ENCODE results near the gene PLPP2. TPM values are rescaled to one million over a fixed set of nuclear protein-coding genes. Genes with fewer than 3 reads are reported as not detected.
"Not testable (repeated sequence)": the region's sequence is repeated elsewhere in the genome, so short reads cannot be mapped to it uniquely, and the experiment has no call there.

The PLPP2 gene
- total RNA-seq, 1 donor from 2014 or later = 26.2 TPM

- Mint-ChIP-seq H3K36me3 (ENCODE audit: low read depth, unreplicated experiment) (no peaks in the 10 kb centered on the region), H3K4me1 (ENCODE audit: unreplicated experiment) (peaks cover under 1% of the 10 kb centered on the region), H3K9me3 (ENCODE audit: unreplicated experiment) (no peaks in the 10 kb centered on the region), H3K4me3 (ENCODE audit: unreplicated experiment) (no peak overlapping the region), H3K27ac (ENCODE audit: unreplicated experiment) (no peak overlapping the region), H3K27me3 (ENCODE audit: unreplicated experiment) (no peaks in the 10 kb centered on the region)
- no peak for TF ChIP-seq CTCF (IDR thresholded peaks at IDR 0.05; ENCODE audit: unreplicated experiment)
- no peak for DNase-seq (ENCODE audit: low spot score)
Measured at GRCh38 chr19:271856-272255, 19.3 kb downstream of the PLPP2 start.

- H3K4me3 Mint-ChIP-seq (ENCODE audit: unreplicated experiment); H3K36me3 Mint-ChIP-seq (ENCODE audit: low read depth, unreplicated experiment); DNase-seq (ENCODE audit: low spot score); H3K4me1 Mint-ChIP-seq (ENCODE audit: unreplicated experiment); H3K27ac Mint-ChIP-seq (ENCODE audit: unreplicated experiment); H3K9me3 Mint-ChIP-seq (ENCODE audit: unreplicated experiment); H3K27me3 Mint-ChIP-seq (ENCODE audit: unreplicated experiment): not testable (repeated sequence)
Measured at GRCh38 chr19:270766-271318, 20.4 kb downstream of the PLPP2 start.

GRCh38 chr19:269241-269640, 22.0 kb downstream of the PLPP2 start:
- H3K36me3 Mint-ChIP-seq (ENCODE audit: low read depth, unreplicated experiment) = no peaks in the 10 kb centered on the region
- no peak overlapping the region for H3K4me3 Mint-ChIP-seq (ENCODE audit: unreplicated experiment)
- H3K4me1 Mint-ChIP-seq (ENCODE audit: unreplicated experiment) = peaks cover 3% of the 10 kb centered on the region
- H3K27me3 Mint-ChIP-seq (ENCODE audit: unreplicated experiment) = no peaks in the 10 kb centered on the region
- no peak for DNase-seq (ENCODE audit: low spot score)
- H3K9me3 Mint-ChIP-seq (ENCODE audit: unreplicated experiment) = no peaks in the 10 kb centered on the region
- no peak for TF ChIP-seq CTCF (IDR thresholded peaks at IDR 0.05; ENCODE audit: unreplicated experiment)
- no peak overlapping the region for H3K27ac Mint-ChIP-seq (ENCODE audit: unreplicated experiment)

- H3K9me3 Mint-ChIP-seq (ENCODE audit: unreplicated experiment) = no peaks in the 10 kb centered on the region
- H3K4me1 Mint-ChIP-seq (ENCODE audit: unreplicated experiment) = peaks cover 3% of the 10 kb centered on the region
- no peak overlapping the region for H3K27ac Mint-ChIP-seq (ENCODE audit: unreplicated experiment)
- peaks cover 1% of the 10 kb centered on the region for H3K27me3 Mint-ChIP-seq (ENCODE audit: unreplicated experiment)
- H3K36me3 Mint-ChIP-seq (ENCODE audit: low read depth, unreplicated experiment) = no peaks in the 10 kb centered on the region
- TF ChIP-seq CTCF (IDR thresholded peaks at IDR 0.05; ENCODE audit: unreplicated experiment) = no peak
- DNase-seq (ENCODE audit: low spot score) = no peak
- no peak overlapping the region for H3K4me3 Mint-ChIP-seq (ENCODE audit: unreplicated experiment)
Measured at GRCh38 chr19:262125-262524, 29.1 kb downstream of the PLPP2 start.

- not testable (repeated sequence) for H3K4me3 Mint-ChIP-seq (ENCODE audit: unreplicated experiment); H3K9me3 Mint-ChIP-seq (ENCODE audit: unreplicated experiment); H3K36me3 Mint-ChIP-seq (ENCODE audit: low read depth, unreplicated experiment); H3K27me3 Mint-ChIP-seq (ENCODE audit: unreplicated experiment); DNase-seq (ENCODE audit: low spot score); H3K4me1 Mint-ChIP-seq (ENCODE audit: unreplicated experiment); H3K27ac Mint-ChIP-seq (ENCODE audit: unreplicated experiment)
Measured at GRCh38 chr19:256804-257203, 34.4 kb downstream of the PLPP2 start.

- DNase-seq (ENCODE audit: low spot score); H3K4me3 Mint-ChIP-seq (ENCODE audit: unreplicated experiment); H3K4me1 Mint-ChIP-seq (ENCODE audit: unreplicated experiment); H3K36me3 Mint-ChIP-seq (ENCODE audit: low read depth, unreplicated experiment); H3K27ac Mint-ChIP-seq (ENCODE audit: unreplicated experiment); H3K27me3 Mint-ChIP-seq (ENCODE audit: unreplicated experiment); H3K9me3 Mint-ChIP-seq (ENCODE audit: unreplicated experiment): not testable (repeated sequence)
Measured at GRCh38 chr19:252421-253186, 38.6 kb downstream of the PLPP2 start.

All from endothelial cell (in vitro differentiated cells).